Left lung (tissue), 10 donors: ENCODE results near the gene IMPA2. TPM values are rescaled to one million over a fixed set of nuclear protein-coding genes. Genes with fewer than 3 reads are reported as not detected.

Experiments
- ATAC-seq: fragments of 200-7000 bp; cut with Tn5 transposase; one replicate; pipeline ENCODE4 v1.9.1; 2020; ENCODE audit warnings: moderate library complexity
- DNase-seq, 4 donors: peaks; one replicate each; pipeline ENCODE4 v3.0.0-alpha.2; 2013 to 2020
- H3K27ac ChIP-seq, 2 donors: fragments of 200-600 bp; sonication (generic) in 1 of 2; one replicate each; pipeline versions ENCODE4 v1.5.0 to v1.8.0; 2020 to 2021
- H3K27me3 ChIP-seq, 2 donors: fragments of 200-600 bp; sonication (generic) in 1 of 2; one replicate each; pipeline versions ENCODE4 v1.5.0 to v1.8.0; 2020 to 2021
- H3K36me3 ChIP-seq, 2 donors: fragments of 200-600 bp; sonication (generic) in 1 of 2; one replicate each; pipeline versions ENCODE4 v1.5.0 to v1.8.0; 2020 to 2021
- H3K4me1 ChIP-seq, 2 donors: fragments of 200-600 bp; one replicate each; pipeline ENCODE4 v1.8.0; 2021
- H3K4me3 ChIP-seq, 2 donors: fragments of 200-600 bp; sonication (generic) in 1 of 2; one replicate each; pipeline versions ENCODE4 v1.5.0 to v1.8.0; 2020 to 2021; ENCODE audit warnings: mild to moderate bottlenecking in 1 of 2
- H3K9me3 ChIP-seq, 2 donors: fragments of 200-600 bp; sonication (generic) in 1 of 2; one replicate each; pipeline versions ENCODE4 v1.5.0 to v1.8.0; 2020 to 2021
- CTCF ChIP-seq, 2 donors: fragments of 200-600 bp; sonication (generic) in 1 of 2; IDR thresholded peaks; one replicate each; pipeline versions ENCODE4 v1.5.0 to v1.8.0; 2021; ENCODE audit warnings: antibody characterized with exemption in 2 of 2
- intact Hi-C, 2 donors: fragments of 100-400 bp; cut with DNase I; formaldehyde crosslinking; loops; one replicate each; pipeline versions ENCODE4 v1.11.2 to v1.14.2; 2022
- polyA plus RNA-seq, 6 donors: library from polyadenylated mRNA; unstranded; fragments of 120-200 nt; gene quantifications; one replicate each; pipeline ENCODE4 v1.2.1, GENCODE V29; 2013; ENCODE audit not compliant: insufficient read length in 6 of 6
- total RNA-seq, 2 donors: library from RNA; stranded (reverse); fragmentation: NEBNext Ultra II Directional; extraction: Animal tissue kit (Norgen Biotek cat#: 25700); gene quantifications; one replicate each; pipeline ENCODE4 v1.2.1, GENCODE V29; 2021
- donor health status: DM: no; HTN: yes; CAD: no.
- donor health status: DM: no; HTN: no; CAD: no.

The IMPA2 gene
- total and polyA plus RNA-seq, 8 donors = 62.2 to 93.4 (median 82.2) TPM

- Histone ChIP-seq H3K36me3 (no peaks in the 10 kb centered on the region), H3K9me3 (no peaks in the 10 kb centered on the region), H3K27ac (no peak overlapping the region), H3K27me3 (no peaks in the 10 kb centered on the region), H3K4me1 (no peaks in the 10 kb centered on the region), H3K4me3 (no peak overlapping the region)
- TF ChIP-seq CTCF (IDR thresholded peaks at IDR 0.05) = no peak
- ATAC-seq (no peak), DNase-seq (peak in 1 of 4 donors; percentile 45)
- intact Hi-C loops = no loop called here
These were observed 79.0 kb downstream of the IMPA2 start for GRCh38 chr18:12060182-12060870.

- intact Hi-C loops = no loop called here
- DNase-seq (peak in 1 of 4 donors; percentile 71), ATAC-seq (no peak)
- no peaks in the 10 kb centered on the region for H3K9me3 ChIP-seq
- H3K36me3 ChIP-seq = no peaks in the 10 kb centered on the region
- H3K4me1 ChIP-seq = no peaks in the 10 kb centered on the region
- H3K27ac ChIP-seq = no peak overlapping the region
- no peaks in the 10 kb centered on the region for H3K27me3 ChIP-seq
- H3K4me3 ChIP-seq = no peak overlapping the region
- no peak for TF ChIP-seq CTCF (IDR thresholded peaks at IDR 0.05)
These were observed 80.4 kb downstream of the IMPA2 start for GRCh38 chr18:12061685-12062084.

- no peak for ATAC-seq
- intact Hi-C loops = no loop called here
- no peaks in the 10 kb centered on the region for H3K36me3 ChIP-seq
- H3K4me3 ChIP-seq = no peak overlapping the region
- TF ChIP-seq CTCF (IDR thresholded peaks at IDR 0.05) = no peak
- no peaks in the 10 kb centered on the region for H3K4me1 ChIP-seq
- H3K27me3 ChIP-seq = no peaks in the 10 kb centered on the region
- H3K27ac ChIP-seq = no peak overlapping the region
- no peak for DNase-seq
- no peaks in the 10 kb centered on the region for H3K9me3 ChIP-seq
These were observed 81.7 kb downstream of the IMPA2 start for GRCh38 chr18:12062974-12063373.

- ATAC-seq (no peak), DNase-seq (peak in 1 of 4 donors; percentile 42)
- Histone ChIP-seq H3K27ac (no peak overlapping the region), H3K4me1 (no peaks in the 10 kb centered on the region), H3K27me3 (no peaks in the 10 kb centered on the region), H3K4me3 (no peak overlapping the region), H3K9me3 (no peaks in the 10 kb centered on the region), H3K36me3 (no peaks in the 10 kb centered on the region)
- TF ChIP-seq CTCF (IDR thresholded peaks at IDR 0.05) = no peak
- intact Hi-C loops = no loop called here
These were observed 82.9 kb downstream of the IMPA2 start for GRCh38 chr18:12064086-12064763.

- TF ChIP-seq CTCF (IDR thresholded peaks at IDR 0.05) = no peak
- Histone ChIP-seq H3K27me3 (no peaks in the 10 kb centered on the region), H3K36me3 (no peaks in the 10 kb centered on the region), H3K4me3 (no peak overlapping the region), H3K9me3 (no peaks in the 10 kb centered on the region), H3K4me1 (no peaks in the 10 kb centered on the region), H3K27ac (no peak overlapping the region)
- no peak for DNase-seq
- ATAC-seq = no peak
- intact Hi-C loops = no loop called here
These were observed 84.1 kb downstream of the IMPA2 start for GRCh38 chr18:12065397-12065796.
